ENCODE measurements around the gene SPINK5.

- TF ChIP-seq SP1 (IDR thresholded peaks at IDR 0.05) (no peak), CTCF (IDR thresholded peaks at IDR 0.05; ENCODE audit: low read depth, low read length, missing input control) (no peak)
These were observed 102.9 kb downstream of the SPINK5 start for GRCh38 chr5:148166550-148167283.
